Activated naive CD8-positive, alpha-beta T cell treated with anti-CD3 and anti-CD28 coated beads for 36 hours (primary cell): ENCODE results near the gene VEZF1. TPM values are rescaled to one million over a fixed set of nuclear protein-coding genes. Genes with fewer than 3 reads are reported as not detected.

ENCODE experiments used
- DNase-seq: peaks from one replicate; pipeline ENCODE4 v3.0.0; 2021
- H3K27ac Mint-ChIP-seq: one replicate; pipeline ENCODE4 v1.8.0; 2022; ENCODE audit warnings: mild to moderate bottlenecking, moderate library complexity, mixed read lengths
- H3K27me3 Mint-ChIP-seq: one replicate; pipeline ENCODE4 v1.8.0; 2022; ENCODE audit warnings: mild to moderate bottlenecking, mixed read lengths
- H3K36me3 Mint-ChIP-seq: one replicate; pipeline ENCODE4 v1.8.0; 2021; ENCODE audit warnings: mild to moderate bottlenecking, mixed read lengths
- H3K4me1 Mint-ChIP-seq: one replicate; pipeline ENCODE4 v1.8.0; 2021; ENCODE audit warnings: mixed read lengths
- H3K4me3 Mint-ChIP-seq: one replicate; pipeline ENCODE4 v1.8.0; 2022; ENCODE audit warnings: mild to moderate bottlenecking, moderate library complexity, mixed read lengths
- H3K9me3 Mint-ChIP-seq: one replicate; pipeline ENCODE4 v1.8.0; 2022; ENCODE audit warnings: mixed read lengths
- total RNA-seq, 2 experiments: library from RNA; stranded (reverse); gene quantifications; one replicate each; pipeline ENCODE4 v1.2.3, GENCODE V29; 2021

Gene VEZF1
- total RNA-seq, 2 experiments from 2014 or later: 22.8 to 23.0 TPM

- Mint-ChIP-seq H3K27ac (peak overlapping the region; percentile 81), H3K27me3 (no peaks in the 10 kb centered on the region), H3K36me3 (peaks cover 74% of the 10 kb centered on the region)
These were observed 16.0 kb upstream of the VEZF1 start for GRCh38 chr17:58004060-58004459.

DNA sequence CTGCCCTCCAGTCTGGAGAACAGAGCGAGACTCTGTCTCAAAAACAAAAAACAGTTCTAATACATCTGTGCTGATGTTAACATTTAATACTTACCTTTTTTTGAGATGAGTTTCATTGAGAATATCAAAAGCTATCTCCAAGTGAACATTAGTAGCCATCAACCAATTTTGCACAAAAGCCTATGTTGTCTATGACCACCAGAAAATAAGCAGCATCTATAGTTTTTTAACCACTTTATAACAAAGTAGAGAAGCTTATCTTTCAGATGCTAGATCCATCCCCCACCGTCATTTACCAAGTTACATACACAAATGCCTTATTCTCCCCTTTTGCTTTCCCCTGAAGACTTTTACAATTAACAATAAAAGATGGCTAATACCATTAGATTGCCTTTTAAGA lies 14.9 kb upstream of the VEZF1 start:
- no peak for DNase-seq
- Mint-ChIP-seq H3K36me3 (peaks cover 66% of the 10 kb centered on the region), H3K27me3 (no peaks in the 10 kb centered on the region), H3K27ac (peak overlapping the region; percentile 72), H3K4me1 (peaks cover 64% of the 10 kb centered on the region), H3K9me3 (no peaks in the 10 kb centered on the region), H3K4me3 (peak overlapping the region; percentile 93)

More at GRCh38 chr17:58004060-58004459, 16.0 kb upstream of the VEZF1 start:
- peak overlapping the region; percentile 93 for H3K4me3 Mint-ChIP-seq
- no peaks in the 10 kb centered on the region for H3K9me3 Mint-ChIP-seq
- H3K4me1 Mint-ChIP-seq: peaks cover 64% of the 10 kb centered on the region
- no peak for DNase-seq

DNA sequence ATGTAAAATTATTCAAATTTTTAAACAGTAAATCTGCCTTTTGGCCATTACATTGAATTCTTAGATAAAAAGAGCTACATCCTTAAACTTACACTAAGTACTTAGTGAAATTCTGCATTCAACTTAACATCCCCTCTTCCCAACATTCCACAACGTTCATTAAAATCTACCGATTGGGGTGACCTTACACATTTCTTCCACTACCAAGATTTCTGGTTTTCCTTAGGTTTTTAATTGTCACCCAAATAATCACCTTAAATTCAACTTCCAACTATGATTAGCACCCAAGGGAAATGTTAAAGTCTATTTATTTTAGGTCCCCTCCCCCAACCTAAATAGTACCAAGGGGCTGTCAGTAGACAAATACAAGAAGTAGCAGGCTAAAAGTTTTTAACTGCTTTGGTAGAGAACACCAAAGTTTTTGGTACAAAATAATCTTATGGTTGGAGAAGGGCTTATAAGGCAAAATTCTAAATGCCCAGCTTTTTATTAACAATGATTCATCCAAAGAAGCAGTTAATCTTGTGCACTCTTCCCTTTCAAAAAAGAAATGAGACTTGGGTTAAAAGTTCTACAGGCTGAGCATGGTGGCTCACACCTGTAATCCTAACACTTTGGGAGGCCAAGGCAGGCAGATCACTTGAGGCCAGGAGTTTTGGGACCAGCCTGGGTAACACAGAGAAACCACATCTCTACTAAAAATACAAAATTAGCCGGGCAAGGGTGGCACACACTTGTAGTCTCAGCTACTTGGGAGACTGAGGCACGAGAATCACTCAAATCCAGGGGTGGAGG lies 14.3 kb upstream of the VEZF1 start:
- H3K27ac Mint-ChIP-seq: peak overlapping the region; percentile 72
- H3K27me3 Mint-ChIP-seq: no peaks in the 10 kb centered on the region
- H3K4me3 Mint-ChIP-seq: peak overlapping the region; percentile 93
- no peak for DNase-seq
- H3K4me1 Mint-ChIP-seq: peaks cover 69% of the 10 kb centered on the region
- peaks cover 68% of the 10 kb centered on the region for H3K36me3 Mint-ChIP-seq
- no peaks in the 10 kb centered on the region for H3K9me3 Mint-ChIP-seq

DNA sequence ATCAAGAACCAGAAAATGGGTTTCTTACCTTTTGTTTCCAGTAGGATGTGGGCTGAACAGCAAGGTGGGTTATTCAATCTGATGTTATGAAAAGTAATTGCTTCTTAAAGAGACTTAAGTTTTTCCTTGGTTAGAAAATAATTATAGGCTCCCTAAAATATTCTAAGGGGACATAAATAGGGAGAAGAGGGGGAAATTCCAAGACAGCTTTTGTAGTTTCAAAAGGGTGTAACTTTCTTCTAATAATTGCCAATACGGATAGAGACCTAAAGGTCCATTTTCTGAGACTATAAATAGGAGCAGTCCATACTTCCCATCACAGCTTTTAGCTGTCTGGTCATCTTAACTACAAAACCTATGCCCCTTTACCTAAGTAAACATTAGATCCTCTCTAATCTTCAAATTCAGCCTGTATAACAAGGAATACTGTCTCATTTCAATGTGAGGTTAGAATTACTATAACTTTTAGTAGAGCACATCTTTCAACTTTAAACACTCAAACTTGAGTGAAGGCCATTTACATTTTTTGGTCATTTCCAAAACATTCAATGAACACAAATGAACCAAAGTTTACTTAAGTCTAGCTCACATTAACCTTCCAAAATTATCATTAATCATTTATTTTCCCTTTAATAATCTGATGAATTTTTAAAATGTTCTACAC lies 13.5 kb upstream of the VEZF1 start:
- H3K36me3 Mint-ChIP-seq: peaks cover 67% of the 10 kb centered on the region
- H3K4me3 Mint-ChIP-seq: peak overlapping the region; percentile 47
- H3K4me1 Mint-ChIP-seq: peaks cover 76% of the 10 kb centered on the region
- DNase-seq: no peak
- H3K27ac Mint-ChIP-seq: peak overlapping the region; percentile 46
- H3K9me3 Mint-ChIP-seq: no peaks in the 10 kb centered on the region
- H3K27me3 Mint-ChIP-seq: no peaks in the 10 kb centered on the region

GRCh38 chr17:57999496-58000017 lies 11.5 kb upstream of the VEZF1 start:
- no peak for DNase-seq
- Mint-ChIP-seq H3K4me1 (peaks cover 82% of the 10 kb centered on the region), H3K27ac (peak overlapping the region; percentile 60), H3K36me3 (peaks cover 51% of the 10 kb centered on the region), H3K27me3 (no peaks in the 10 kb centered on the region), H3K9me3 (no peaks in the 10 kb centered on the region), H3K4me3 (no peak overlapping the region)

DNA sequence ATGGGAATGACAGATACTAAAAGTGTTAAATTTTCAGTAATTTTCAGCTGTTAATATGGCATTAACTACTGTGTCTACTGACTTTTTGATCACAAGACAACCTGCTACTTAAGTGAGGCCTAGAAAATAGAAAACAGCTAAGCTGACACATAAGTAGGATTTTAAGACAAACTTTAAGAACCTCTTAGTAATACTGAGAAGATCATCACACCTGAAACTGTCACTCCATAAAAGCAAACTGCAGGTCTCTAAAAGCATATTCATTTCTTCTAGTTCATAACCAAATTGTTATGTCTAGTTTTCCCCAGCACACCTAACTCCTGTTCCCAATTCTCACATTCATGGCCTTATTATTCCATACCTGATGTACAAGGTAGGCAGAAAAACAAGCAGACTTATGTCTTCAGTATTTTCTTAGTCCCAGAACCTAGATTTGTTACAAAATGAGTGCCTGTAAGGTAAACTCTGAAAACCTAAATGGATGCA lies 11.0 kb upstream of the VEZF1 start:
- peak overlapping the region; percentile 60 for H3K27ac Mint-ChIP-seq
- H3K27me3 Mint-ChIP-seq: no peaks in the 10 kb centered on the region
- H3K4me3 Mint-ChIP-seq: no peak overlapping the region
- H3K4me1 Mint-ChIP-seq: peaks cover 84% of the 10 kb centered on the region
- DNase-seq: no peak
- no peaks in the 10 kb centered on the region for H3K9me3 Mint-ChIP-seq
- H3K36me3 Mint-ChIP-seq: peaks cover 48% of the 10 kb centered on the region

DNA sequence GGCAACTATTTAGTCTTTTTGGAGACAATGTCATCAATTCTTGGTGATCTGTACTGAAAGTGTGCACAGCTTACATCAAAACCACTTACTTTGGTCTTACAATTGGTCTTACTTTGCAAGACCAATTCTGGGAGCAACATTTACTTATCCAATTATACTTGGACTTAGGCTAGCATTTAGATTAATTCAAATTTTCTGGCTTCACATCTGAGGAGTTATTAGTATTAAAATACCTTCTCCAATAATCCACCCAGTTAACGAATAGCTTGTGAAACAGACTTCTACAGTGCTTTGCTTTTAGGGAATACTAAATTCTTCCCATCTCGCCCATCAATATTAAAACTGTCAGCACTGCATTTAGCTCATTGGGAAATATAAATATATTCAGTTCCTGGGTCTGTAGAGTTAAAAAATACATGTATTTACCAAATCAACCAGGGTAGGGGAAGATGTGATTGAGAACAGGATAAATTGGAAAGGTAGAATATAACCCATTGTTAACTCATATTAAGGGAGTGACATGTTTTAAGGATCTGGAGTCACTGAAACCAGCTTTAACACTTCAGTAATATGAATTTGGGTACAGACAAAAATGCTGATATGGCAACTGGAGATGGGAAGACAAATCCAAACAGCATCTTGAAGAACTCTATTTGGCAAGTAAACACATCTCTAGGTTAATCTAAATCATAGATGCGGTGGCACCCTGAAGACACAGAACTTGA lies 9.2 kb upstream of the VEZF1 start:
- no peak for DNase-seq
- Mint-ChIP-seq H3K4me1 (peaks cover 79% of the 10 kb centered on the region), H3K27ac (no peak overlapping the region), H3K36me3 (peaks cover 33% of the 10 kb centered on the region), H3K27me3 (no peaks in the 10 kb centered on the region), H3K9me3 (no peaks in the 10 kb centered on the region), H3K4me3 (no peak overlapping the region)

DNA sequence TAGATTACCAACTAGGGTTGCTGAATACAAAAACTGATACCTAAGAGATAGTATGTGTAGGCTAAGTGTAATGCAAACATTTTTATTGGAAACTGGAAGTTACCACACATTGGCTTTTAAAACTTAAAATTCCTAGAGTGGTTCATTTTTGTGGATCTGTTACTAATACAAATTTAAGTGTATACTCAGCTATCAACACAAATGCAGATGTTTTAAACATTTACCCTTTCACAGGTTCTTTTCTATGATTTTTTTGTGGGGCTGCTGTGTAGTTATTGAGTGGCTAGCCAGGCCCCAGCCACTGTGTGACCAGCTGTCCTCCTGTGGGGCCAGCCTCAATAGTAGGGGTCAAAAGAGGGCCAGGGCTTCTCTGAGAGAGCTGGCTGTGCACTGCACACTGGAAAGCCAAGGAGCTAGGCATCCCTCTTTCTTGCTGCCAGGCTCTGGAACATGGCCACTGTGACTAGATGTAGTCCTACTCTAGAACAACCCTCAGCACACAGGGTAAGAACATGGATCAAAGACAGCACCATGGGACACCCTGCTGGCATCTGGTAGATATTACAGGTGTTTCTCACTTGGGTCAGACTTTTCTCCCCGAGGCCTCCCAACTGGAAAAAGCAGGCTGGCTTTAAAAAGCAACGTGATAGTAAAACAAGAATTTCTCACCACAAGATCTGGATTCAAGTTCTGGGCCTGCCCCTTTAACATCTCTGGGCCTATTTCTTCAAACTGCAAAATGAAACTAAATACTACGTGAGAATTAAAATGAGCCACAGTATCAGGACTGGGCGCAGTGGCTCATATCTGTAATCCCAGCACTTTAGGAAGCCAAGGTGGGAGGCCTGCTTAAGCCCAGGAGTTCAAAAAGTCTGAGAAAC lies 7.3 kb upstream of the VEZF1 start:
- Mint-ChIP-seq H3K27ac (peak overlapping the region; percentile 64), H3K27me3 (no peaks in the 10 kb centered on the region), H3K4me3 (peak overlapping the region; percentile 0), H3K36me3 (peaks cover 29% of the 10 kb centered on the region), H3K9me3 (no peaks in the 10 kb centered on the region), H3K4me1 (peaks cover 77% of the 10 kb centered on the region)
- peak; percentile 54 for DNase-seq

DNA sequence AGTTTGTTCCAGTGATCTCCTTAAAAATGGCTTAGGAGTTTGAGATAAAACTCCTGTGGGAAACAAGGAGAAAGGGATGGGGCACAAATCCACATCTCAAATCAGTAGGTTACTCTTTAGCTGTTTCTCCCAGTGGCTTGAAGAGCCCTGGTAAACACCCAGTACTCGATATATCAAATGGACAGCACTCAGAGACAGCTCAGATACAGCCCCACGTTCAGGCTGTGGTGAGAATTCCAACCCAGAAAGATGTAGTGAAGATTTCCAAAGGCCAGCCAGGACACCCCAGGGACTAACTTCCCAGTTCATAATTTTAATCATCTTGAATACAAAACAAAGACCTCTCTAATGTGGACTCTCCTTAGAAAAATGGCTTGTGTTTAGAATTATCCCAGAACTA lies 6.4 kb upstream of the VEZF1 start:
- peak overlapping the region; percentile 50 for H3K27ac Mint-ChIP-seq
- no peak for DNase-seq
- H3K4me3 Mint-ChIP-seq: no peak overlapping the region
- H3K36me3 Mint-ChIP-seq: peaks cover 24% of the 10 kb centered on the region
- H3K4me1 Mint-ChIP-seq: peaks cover 72% of the 10 kb centered on the region
- no peaks in the 10 kb centered on the region for H3K9me3 Mint-ChIP-seq
- no peaks in the 10 kb centered on the region for H3K27me3 Mint-ChIP-seq

DNA sequence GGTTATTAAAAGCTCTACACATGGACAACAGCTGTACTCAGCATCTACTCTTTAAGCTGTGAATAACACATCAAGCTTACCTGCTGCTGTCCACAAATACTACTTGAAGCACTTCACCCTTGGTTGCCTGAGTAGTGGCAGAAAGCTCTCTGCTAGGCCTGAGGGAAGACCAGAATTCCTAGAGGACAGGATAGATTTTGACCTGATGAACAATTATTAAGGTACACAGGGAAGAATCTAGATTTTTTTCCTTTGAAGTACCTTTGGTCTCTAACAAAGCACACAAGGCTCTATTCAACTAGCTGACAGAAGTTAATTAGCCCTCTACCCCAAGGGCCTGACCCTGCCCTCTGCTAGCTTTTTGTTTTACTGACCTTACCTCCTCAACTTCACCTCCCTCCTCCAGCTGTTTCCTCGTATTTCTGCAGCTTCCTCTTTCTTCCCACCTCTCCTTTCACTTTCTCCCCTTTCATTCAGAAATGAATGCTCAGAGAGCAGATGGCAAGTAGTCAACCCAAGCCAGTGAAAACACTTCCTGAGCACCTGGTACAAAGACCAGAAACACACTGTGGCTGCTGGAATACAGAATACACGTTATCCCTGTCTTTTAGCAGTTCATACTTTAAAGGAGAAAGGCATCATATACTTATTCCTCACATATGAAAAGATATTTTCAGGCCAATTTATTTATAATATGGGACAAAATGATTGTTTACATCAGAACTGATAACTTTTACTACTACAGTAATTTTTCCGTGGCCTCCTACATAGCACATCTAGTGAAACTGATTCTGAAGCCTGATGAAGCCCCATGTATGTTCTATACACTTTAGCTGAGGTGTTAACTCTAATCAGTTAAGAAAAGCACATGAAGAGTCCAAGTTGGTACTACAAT lies 5.7 kb upstream of the VEZF1 start:
- Mint-ChIP-seq H3K36me3 (peaks cover 21% of the 10 kb centered on the region), H3K4me3 (no peak overlapping the region), H3K27ac (peak overlapping the region; percentile 50), H3K9me3 (no peaks in the 10 kb centered on the region), H3K4me1 (peaks cover 72% of the 10 kb centered on the region), H3K27me3 (no peaks in the 10 kb centered on the region)
- DNase-seq: no peak

DNA sequence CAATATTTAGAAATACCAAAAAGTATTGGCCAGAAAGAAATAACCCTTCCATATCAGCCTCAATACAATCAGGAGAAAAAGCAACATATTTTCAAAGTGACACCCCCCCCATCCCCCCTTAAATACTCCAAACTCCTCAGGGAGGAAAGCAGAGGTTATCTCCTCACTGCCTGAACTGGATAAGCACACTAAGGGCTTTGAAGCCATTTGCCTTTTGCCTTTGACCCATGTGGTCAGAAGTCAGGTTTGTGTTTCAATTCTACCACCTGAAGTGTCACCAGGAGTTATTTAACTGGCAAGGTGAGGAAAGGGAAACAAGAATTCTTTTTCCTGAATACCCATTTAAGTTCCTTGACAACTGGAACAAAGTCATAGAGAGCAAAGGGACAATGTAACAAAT lies 3.5 kb upstream of the VEZF1 start:
- Mint-ChIP-seq H3K27me3 (no peaks in the 10 kb centered on the region), H3K9me3 (no peaks in the 10 kb centered on the region), H3K27ac (peak overlapping the region; percentile 35), H3K4me3 (no peak overlapping the region), H3K4me1 (peaks cover 62% of the 10 kb centered on the region), H3K36me3 (peaks cover 14% of the 10 kb centered on the region)
- DNase-seq: no peak

GRCh38 chr17:57990037-57990436 lies 2.0 kb upstream of the VEZF1 start:
- Mint-ChIP-seq H3K4me1 (peaks cover 64% of the 10 kb centered on the region), H3K4me3 (peak overlapping the region; percentile 2), H3K9me3 (no peaks in the 10 kb centered on the region), H3K36me3 (peaks cover 11% of the 10 kb centered on the region), H3K27ac (no peak overlapping the region), H3K27me3 (no peaks in the 10 kb centered on the region)
- DNase-seq: no peak
